Urinary bladder (tissue), 4 donors: ENCODE data around the gene PDCD1. TPM values are rescaled to one million over a fixed set of nuclear protein-coding genes. Genes with fewer than 3 reads are reported as not detected.
"Not testable (repeated sequence)": the region's sequence is repeated elsewhere in the genome, so short reads cannot be mapped to it uniquely, and the experiment has no call there.

Experiments
- DNase-seq: peaks from one replicate; pipeline ENCODE4 v3.0.0-alpha.2; 2015; ENCODE audit errors: extremely low spot score
- H3K27ac ChIP-seq: one replicate; pipeline ENCODE4 v1.5.1; 2013; ENCODE audit warnings: low read depth, mild to moderate bottlenecking, moderate library complexity
- H3K36me3 ChIP-seq: one replicate; pipeline ENCODE4 v1.6.1; 2013; ENCODE audit warnings: mild to moderate bottlenecking, moderate library complexity; ENCODE audit not compliant: insufficient read depth
- H3K4me1 ChIP-seq: one replicate; pipeline ENCODE4 v1.6.1; 2013; ENCODE audit warnings: mild to moderate bottlenecking, moderate library complexity; ENCODE audit not compliant: insufficient read depth
- H3K4me3 ChIP-seq: one replicate; pipeline ENCODE4 v1.5.1; 2013; ENCODE audit warnings: low read depth, low read length
- WGBS: extraction: QIAGEN DNeasy Blood & Tissue Kit; methylation state at CpG from one replicate; pipeline ENCODE4 v1.1.7; 2013; 5-methylcytosine and 5-hydroxymethylcytosine counted together
- polyA plus RNA-seq: library from polyadenylated mRNA; stranded (reverse); fragments of 200-250 nt; gene quantifications from one replicate; pipeline ENCODE4 v1.2.3, GENCODE V29; 2013
- total RNA-seq: library from RNA; depleted of rRNA; stranded (reverse); fragments of >200 nt; gene quantifications from one replicate; pipeline ENCODE4 v1.2.3, GENCODE V29; 2014
- donor health status: healthy with polysubstance abuse.
- donor health status: healthy.

Gene PDCD1
- total and polyA plus RNA-seq, 2 donors, result 0.29 TPM; not detected in 1

GRCh38 chr2:241820625-241821384, 37.9 kb downstream of the PDCD1 start:
- whole genome bisulfite sequencing, result 84% methylated on average over 31 of the region's 31 CpGs
- no peaks in the 10 kb centered on the region for H3K36me3 ChIP-seq
- no peak overlapping the region for H3K4me3 ChIP-seq
- no peak overlapping the region for H3K27ac ChIP-seq
- no peak for DNase-seq
- H3K4me1 ChIP-seq, result no peaks in the 10 kb centered on the region

GRCh38 chr2:241819947-241820624, 38.6 kb downstream of the PDCD1 start:
- H3K27ac ChIP-seq, DNase-seq, H3K4me1 ChIP-seq, H3K4me3 ChIP-seq, H3K36me3 ChIP-seq: not testable (repeated sequence)
- 87% methylated on average over 27 of the region's 27 CpGs for WGBS

DNA sequence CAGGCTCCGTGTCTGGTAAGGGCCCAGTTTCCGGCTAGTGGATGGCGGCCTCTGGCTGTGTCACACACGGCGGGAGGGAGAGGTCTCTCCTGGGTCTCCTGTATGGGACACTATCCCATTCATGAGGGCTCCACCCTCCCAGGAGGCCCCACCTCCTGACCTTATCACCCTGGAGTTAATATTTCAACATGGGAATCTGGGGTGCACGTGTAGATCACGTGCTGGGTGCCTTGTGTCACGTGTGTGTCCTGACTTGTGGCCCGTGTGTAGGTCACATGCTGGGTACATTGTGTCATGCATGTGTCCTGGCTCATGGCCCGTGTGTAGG, 39.8 kb downstream of the PDCD1 start:
- 70% methylated on average over 10 of the region's 10 CpGs for WGBS
- DNase-seq, result no peak

GRCh38 chr2:241818229-241818942, 40.3 kb downstream of the PDCD1 start:
- Histone ChIP-seq H3K36me3 (no peaks in the 10 kb centered on the region), H3K27ac (no peak overlapping the region), H3K4me1 (no peaks in the 10 kb centered on the region), H3K4me3 (no peak overlapping the region)
- WGBS, result 80% methylated on average over 25 of the region's 25 CpGs
- no peak for DNase-seq

More for the DNA sequence above, 39.8 kb downstream of the PDCD1 start:
- H3K4me3 ChIP-seq, result no peak overlapping the region
- H3K36me3 ChIP-seq, result no peaks in the 10 kb centered on the region
- no peaks in the 10 kb centered on the region for H3K4me1 ChIP-seq
- H3K27ac ChIP-seq, result no peak overlapping the region

DNA sequence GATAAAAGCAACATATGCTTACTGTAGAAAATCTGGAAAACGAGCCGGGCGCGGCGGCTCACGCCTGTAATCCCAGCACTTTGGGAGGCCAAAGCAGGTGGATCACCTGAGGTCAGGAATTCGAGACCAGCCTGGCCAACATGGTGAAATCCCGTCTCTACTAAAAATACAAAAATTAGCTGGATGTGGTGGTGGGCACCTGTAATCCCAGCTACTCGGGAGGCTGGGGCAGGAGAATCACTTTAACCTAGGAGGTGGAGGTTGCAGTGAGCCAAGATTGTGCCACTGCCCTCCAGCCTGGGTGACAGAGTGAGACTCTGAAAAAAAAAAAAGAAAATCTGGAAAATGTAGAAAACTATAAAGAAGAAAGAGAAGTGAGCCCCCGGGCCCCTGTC, 40.9 kb downstream of the PDCD1 start:
- not testable (repeated sequence) for H3K4me3 ChIP-seq, H3K4me1 ChIP-seq, H3K36me3 ChIP-seq, H3K27ac ChIP-seq, DNase-seq
- WGBS, result 82% methylated on average over 10 of the region's 10 CpGs

- no peak for DNase-seq
- H3K4me1 ChIP-seq, result no peaks in the 10 kb centered on the region
- no peaks in the 10 kb centered on the region for H3K36me3 ChIP-seq
- 47% methylated on average over 16 of the region's 16 CpGs for WGBS
- no peak overlapping the region for H3K27ac ChIP-seq
- no peak overlapping the region for H3K4me3 ChIP-seq
Observed at GRCh38 chr2:241817126-241817820, 41.4 kb downstream of the PDCD1 start.

GRCh38 chr2:241816431-241817121, 42.1 kb downstream of the PDCD1 start:
- no peak for DNase-seq
- H3K36me3 ChIP-seq, result no peaks in the 10 kb centered on the region
- no peak overlapping the region for H3K27ac ChIP-seq
- H3K4me1 ChIP-seq, result no peaks in the 10 kb centered on the region
- H3K4me3 ChIP-seq, result no peak overlapping the region
- 73% methylated on average over 33 of the region's 33 CpGs for WGBS

- 82% methylated on average over 48 of the region's 48 CpGs for WGBS
- DNase-seq, result no peak
- no peaks in the 10 kb centered on the region for H3K36me3 ChIP-seq
Observed at GRCh38 chr2:241815477-241816430, 42.9 kb downstream of the PDCD1 start.

DNA sequence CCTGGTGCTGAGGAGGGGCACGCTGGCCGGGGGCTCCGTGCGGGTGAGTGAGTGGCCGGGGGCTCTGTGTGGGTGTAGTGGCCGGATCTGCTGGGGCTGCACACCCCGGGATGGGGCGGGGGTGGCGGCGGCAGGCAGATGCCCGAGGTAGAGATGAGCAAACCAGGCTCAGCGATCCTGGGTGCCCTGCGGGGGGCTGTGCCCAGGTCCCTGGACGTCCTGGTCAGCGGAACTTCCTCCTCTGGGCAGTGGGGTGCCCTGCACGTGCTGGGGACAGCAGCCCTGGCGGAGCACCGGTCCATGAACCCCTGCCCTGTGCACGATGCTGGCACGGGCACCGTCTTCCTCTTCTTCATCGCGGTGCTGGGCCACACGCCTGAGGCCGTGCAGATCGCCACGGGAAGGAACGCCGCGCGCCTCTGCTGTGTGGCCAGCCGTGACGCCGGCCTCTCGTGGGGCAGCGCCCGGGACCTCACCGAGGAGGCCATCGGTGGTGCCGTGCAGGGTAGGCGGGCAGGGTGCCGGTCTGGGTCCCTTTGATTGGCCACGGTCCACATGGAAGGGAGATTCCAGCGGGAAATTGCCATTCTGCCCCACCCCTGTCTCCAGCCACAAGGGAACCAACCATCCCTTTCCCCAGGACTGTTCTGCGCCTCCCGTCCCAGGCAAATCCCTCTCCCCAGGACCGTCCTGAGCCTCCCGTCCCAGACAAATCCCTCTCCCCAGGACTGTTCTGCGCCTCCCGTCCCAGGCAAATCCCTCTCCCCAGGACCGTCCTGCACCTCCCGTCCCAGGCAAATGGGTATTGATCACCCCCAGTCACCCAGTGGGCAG, 43.8 kb downstream of the PDCD1 start:
- Histone ChIP-seq H3K27ac (no peak overlapping the region), H3K4me3 (no peak overlapping the region), H3K4me1 (no peaks in the 10 kb centered on the region), H3K36me3 (no peaks in the 10 kb centered on the region)
- no peak for DNase-seq
- 84% methylated on average over 52 of the region's 52 CpGs for WGBS

More at GRCh38 chr2:241815477-241816430, 42.9 kb downstream of the PDCD1 start:
- H3K4me3 ChIP-seq, result no peak overlapping the region
- H3K4me1 ChIP-seq, result no peaks in the 10 kb centered on the region
- no peak overlapping the region for H3K27ac ChIP-seq

- H3K36me3 ChIP-seq, result no peaks in the 10 kb centered on the region
- no peak overlapping the region for H3K27ac ChIP-seq
- no peaks in the 10 kb centered on the region for H3K4me1 ChIP-seq
- 85% methylated on average over 17 of the region's 17 CpGs for WGBS
- DNase-seq, result no peak
- H3K4me3 ChIP-seq, result no peak overlapping the region
Observed at GRCh38 chr2:241814393-241814642, 44.4 kb downstream of the PDCD1 start.

- 60% methylated on average over 20 of the region's 20 CpGs for WGBS
Observed at GRCh38 chr2:241813644-241814392, 44.9 kb downstream of the PDCD1 start.

More at GRCh38 chr2:241813644-241814392, 44.9 kb downstream of the PDCD1 start:
- no peaks in the 10 kb centered on the region for H3K4me1 ChIP-seq
- no peak for DNase-seq
- no peak overlapping the region for H3K27ac ChIP-seq
- no peak overlapping the region for H3K4me3 ChIP-seq
- no peaks in the 10 kb centered on the region for H3K36me3 ChIP-seq
